Caco-2 (cell line): Measurements from ENCODE around the gene SEC16B. TPM values are rescaled to one million over a fixed set of nuclear protein-coding genes. Genes with fewer than 3 reads are reported as not detected.
A peak's percentile ranks its signal among the peaks of the same experiment; 100 is the strongest.

Experiments used
- BruUV-seq: library from RNA; stranded (reverse); fragments of 400-500 nt; replicated peaks from 2 replicates; lab custom pipeline; 2021; lab: Mats Ljungman, UMichigan
- CTCF ChIA-PET: fragments of 300-600 bp; sonication (Branson Sonifier 250); formaldehyde crosslinking; loops from one replicate; lab custom pipeline; 2022; ENCODE audit warnings: antibody characterized with exemption; lab: Charles Lee
- POLR2A ChIA-PET: fragments of 300-600 bp; sonication (Branson Sonifier 250); formaldehyde crosslinking; loops from one replicate; lab custom pipeline; 2022; ENCODE audit warnings: antibody characterized with exemption; lab: Charles Lee
- DNase-seq, 2 experiments: peaks; one replicate each; pipeline versions ENCODE4 v3.0.0 to v3.0.0-alpha.2; 2020 to 2022
- H3K27me3 ChIP-seq: replicated peaks from 2 replicates; pipeline ENCODE4 v1.6.0; 2011; ENCODE audit warnings: low read length; ENCODE audit not compliant: control insufficient read depth, insufficient read depth
- H3K36me3 ChIP-seq: 2 replicates; pipeline ENCODE4 v1.5.1; 2011; ENCODE audit warnings: low read length; ENCODE audit not compliant: control insufficient read depth, insufficient read depth
- H3K4me1 ChIP-seq: fragments of 250-450 bp; sonication (Bioruptor Pico); 2 replicates; pipeline ENCODE4 v1.5.1; 2020; ENCODE audit warnings: mild to moderate bottlenecking
- H3K4me3 ChIP-seq: 2 replicates; pipeline ENCODE4 v1.5.1; 2011; ENCODE audit warnings: low read depth, mild to moderate bottlenecking, control low read depth, low read length
- H3K9me3 ChIP-seq: fragments of 250-450 bp; sonication (Bioruptor Pico); 2 replicates; pipeline ENCODE4 v1.5.1; 2020; ENCODE audit warnings: mild to moderate bottlenecking, moderate library complexity
- H3K27ac Mint-ChIP-seq: one replicate; pipeline ENCODE4 v1.8.0; 2022; ENCODE audit warnings: mixed read lengths; ENCODE audit not compliant: unreplicated experiment
- H3K27me3 Mint-ChIP-seq: one replicate; pipeline ENCODE4 v1.8.0; 2022; ENCODE audit warnings: mixed read lengths; ENCODE audit not compliant: insufficient read depth, unreplicated experiment
- H3K36me3 Mint-ChIP-seq: one replicate; pipeline ENCODE4 v1.8.0; 2022; ENCODE audit warnings: mild to moderate bottlenecking, mixed read lengths; ENCODE audit not compliant: insufficient read depth, unreplicated experiment
- H3K4me1 Mint-ChIP-seq: one replicate; pipeline ENCODE4 v1.8.0; 2022; ENCODE audit warnings: low read depth, mixed read lengths; ENCODE audit not compliant: unreplicated experiment
- H3K4me3 Mint-ChIP-seq: one replicate; pipeline ENCODE4 v1.8.0; 2022; ENCODE audit warnings: mild to moderate bottlenecking, moderate library complexity, mixed read lengths; ENCODE audit not compliant: unreplicated experiment
- H3K9me3 Mint-ChIP-seq: one replicate; pipeline ENCODE4 v1.8.0; 2022; ENCODE audit warnings: mixed read lengths; ENCODE audit not compliant: unreplicated experiment
- CTCF ChIP-seq, 2 experiments: fragments of 200-600 bp in 1 of 2; IDR thresholded peaks; 1 replicate in 1 of 2; 2 replicates in 1 of 2; pipeline versions ENCODE4 v1.5.1 to v1.8.0; 2011 to 2022; ENCODE audit warnings: antibody characterized with exemption in 1 of 2, control low read depth in 1 of 2, inconsistent platforms in 1 of 2, low read depth in 1 of 2, low read length in 1 of 2, mild to moderate bottlenecking in 1 of 2, moderate library complexity in 1 of 2; ENCODE audit not compliant: insufficient read depth in 1 of 2, severe bottlenecking in 1 of 2, unreplicated experiment in 1 of 2
- intact Hi-C: fragments of 100-400 bp; cut with micrococcal nuclease; formaldehyde crosslinking; loops from one replicate; pipeline ENCODE4 v1.10.0; 2022; ENCODE audit not compliant: unreplicated experiment
- total RNA-seq: library from RNA; stranded (reverse); gene quantifications from 2 replicates; pipeline ENCODE4 v1.2.3, GENCODE V29; 2022

The SEC16B gene
- total RNA-seq, 1 experiment from 2014 or later = 0.59 TPM

- Mint-ChIP-seq H3K9me3 (no peaks in the 10 kb centered on the region), H3K4me1 (no peaks in the 10 kb centered on the region), H3K27ac (no peak overlapping the region), H3K36me3 (no peaks in the 10 kb centered on the region), H3K4me3 (no peak overlapping the region), H3K27me3 (peaks cover 4% of the 10 kb centered on the region)
- Histone ChIP-seq H3K36me3 (no peaks in the 10 kb centered on the region), H3K4me1 (no peaks in the 10 kb centered on the region), H3K9me3 (no peaks in the 10 kb centered on the region), H3K27me3 (no peaks in the 10 kb centered on the region), H3K4me3 (no peak overlapping the region)
- peak; percentile 50 for DNase-seq
- ChIA-PET POLR2A (no interaction called here), CTCF (interaction anchor here (0.8 to 1.0 kb wide), 2 partner anchors 32 to 47 kb away, joined by 3 to 5 read pairs; no protein-coding TSS in a partner anchor)
- peak; percentile 46 to 79 for TF ChIP-seq CTCF (IDR thresholded peaks at IDR 0.05; ENCODE audit: insufficient read depth in 1 of 2, low read depth in 1 of 2, low read length in 1 of 2, severe bottlenecking in 1 of 2, unreplicated experiment in 1 of 2)
- intact Hi-C loops = loop anchor here (1.0 to 10.0 kb wide), 4 partner anchors 89 to 1019 kb away; no protein-coding TSS in a partner anchor
- no TSS peak for BruUV-seq
Measured at GRCh38 chr1:177913762-177914540, 55.9 kb downstream of the SEC16B start.

GRCh38 chr1:177912991-177913390 lies 56.9 kb downstream of the SEC16B start:
- Histone ChIP-seq H3K4me3 (no peak overlapping the region), H3K27me3 (no peaks in the 10 kb centered on the region), H3K9me3 (no peaks in the 10 kb centered on the region), H3K36me3 (no peaks in the 10 kb centered on the region), H3K4me1 (no peaks in the 10 kb centered on the region)
- TF ChIP-seq CTCF (IDR thresholded peaks at IDR 0.05; ENCODE audit: insufficient read depth in 1 of 2, low read depth in 1 of 2, low read length in 1 of 2, severe bottlenecking in 1 of 2, unreplicated experiment in 1 of 2) = no peak
- Mint-ChIP-seq H3K4me3 (no peak overlapping the region), H3K27ac (no peak overlapping the region), H3K4me1 (no peaks in the 10 kb centered on the region), H3K36me3 (no peaks in the 10 kb centered on the region), H3K27me3 (peaks cover 6% of the 10 kb centered on the region), H3K9me3 (no peaks in the 10 kb centered on the region)
- CTCF ChIA-PET = interaction anchor here (0.7 to 0.8 kb wide), 2 partner anchors 27 to 46 kb away, joined by 3 read pairs; no protein-coding TSS in a partner anchor
- POLR2A ChIA-PET = no interaction called here
- BruUV-seq = no TSS peak
- no peak for DNase-seq
- intact Hi-C loops = loop anchor here (1.0 to 10.0 kb wide), 4 partner anchors 88 to 1018 kb away; no protein-coding TSS in a partner anchor

GRCh38 chr1:177909416-177909815 lies 60.4 kb downstream of the SEC16B start:
- CTCF ChIA-PET = no interaction called here
- POLR2A ChIA-PET = no interaction called here
- H3K4me1 ChIP-seq = no peaks in the 10 kb centered on the region
- no peak for DNase-seq
- no peak for TF ChIP-seq CTCF (IDR thresholded peaks at IDR 0.05; ENCODE audit: insufficient read depth in 1 of 2, low read depth in 1 of 2, low read length in 1 of 2, severe bottlenecking in 1 of 2, unreplicated experiment in 1 of 2)
- Mint-ChIP-seq H3K4me3 (no peak overlapping the region), H3K27ac (no peak overlapping the region), H3K27me3 (peaks cover 6% of the 10 kb centered on the region), H3K9me3 (no peaks in the 10 kb centered on the region), H3K36me3 (no peaks in the 10 kb centered on the region), H3K4me1 (no peaks in the 10 kb centered on the region)
- intact Hi-C loops = no loop called here
- H3K36me3 ChIP-seq = no peaks in the 10 kb centered on the region
- H3K27me3 ChIP-seq = no peaks in the 10 kb centered on the region
- no peaks in the 10 kb centered on the region for H3K9me3 ChIP-seq
- no TSS peak for BruUV-seq
- no peak overlapping the region for H3K4me3 ChIP-seq
